HG02938 (cell line): ENCODE results near the gene HABP2.

Experiments used
- ATAC-seq: cut with Tn5 transposase; IDR thresholded peaks from one replicate; pipeline ENCODE4 v1.9.1; 2021; ENCODE audit warnings: mild to moderate bottlenecking, moderate library complexity; ENCODE audit not compliant: unreplicated experiment

The HABP2 gene

GRCh38 chr10:113525713-113526112 lies 27.1 kb upstream of the HABP2 start:
- ATAC-seq: no peak

- no peak for ATAC-seq
These were observed 25.5 kb upstream of the HABP2 start for GRCh38 chr10:113527211-113527906.

- ATAC-seq: no peak
These were observed 24.0 kb upstream of the HABP2 start for GRCh38 chr10:113528876-113529275.

- ATAC-seq: no peak
These were observed 23.3 kb upstream of the HABP2 start for GRCh38 chr10:113529575-113529974.

GRCh38 chr10:113530476-113530875 lies 22.4 kb upstream of the HABP2 start:
- no peak for ATAC-seq

GRCh38 chr10:113532724-113533123 lies 20.1 kb upstream of the HABP2 start:
- no peak for ATAC-seq

- no peak for ATAC-seq
These were observed 19.1 kb upstream of the HABP2 start for GRCh38 chr10:113533801-113534200.

- no peak for ATAC-seq
These were observed 18.4 kb upstream of the HABP2 start for GRCh38 chr10:113534423-113534822.

- ATAC-seq: no peak
These were observed 15.2 kb upstream of the HABP2 start for GRCh38 chr10:113537672-113538071.

GRCh38 chr10:113538151-113538550 lies 14.7 kb upstream of the HABP2 start:
- ATAC-seq: no peak

GRCh38 chr10:113539789-113540188 lies 13.1 kb upstream of the HABP2 start:
- no peak for ATAC-seq

- ATAC-seq: no peak
These were observed 11.9 kb upstream of the HABP2 start for GRCh38 chr10:113540845-113541548.

- no peak for ATAC-seq
These were observed 11.3 kb upstream of the HABP2 start for GRCh38 chr10:113541549-113541927.

GRCh38 chr10:113543107-113543955 lies 9.5 kb upstream of the HABP2 start:
- no peak for ATAC-seq

- no peak for ATAC-seq
These were observed 8.5 kb upstream of the HABP2 start for GRCh38 chr10:113544392-113544791.

- ATAC-seq: no peak
These were observed 5.4 kb upstream of the HABP2 start for GRCh38 chr10:113547426-113547825.

- no peak for ATAC-seq
These were observed 3.0 kb upstream of the HABP2 start for GRCh38 chr10:113549856-113550255.

- ATAC-seq: no peak
These were observed 2.5 kb upstream of the HABP2 start for GRCh38 chr10:113550365-113550764.

- no peak for ATAC-seq
These were observed 839 bp upstream of the HABP2 start for GRCh38 chr10:113552014-113552413.

GRCh38 chr10:113553149-113553548 lies 296 bp downstream of the HABP2 start:
- no peak for ATAC-seq

- ATAC-seq: no peak
These were observed 1.4 kb downstream of the HABP2 start for GRCh38 chr10:113554214-113554613.

GRCh38 chr10:113555245-113555644 lies 2.4 kb downstream of the HABP2 start:
- no peak for ATAC-seq
